B cell (primary cell): Measurements from ENCODE around the gene TNFRSF25. TPM values are rescaled to one million over a fixed set of nuclear protein-coding genes. Genes with fewer than 3 reads are reported as not detected.

Experiments
- ATAC-seq: fragments of 200-7000 bp; cut with Tn5 transposase; one replicate; pipeline ENCODE4 v1.10.0; 2021; ENCODE audit warnings: low read depth, mild to moderate bottlenecking, moderate number of reproducible peaks, moderate library complexity
- CTCF ChIA-PET: fragments of 350-600 bp; sonication (Branson Sonifier 250); formaldehyde crosslinking; loops from one replicate; lab custom pipeline; 2021; ENCODE audit warnings: antibody characterized with exemption, inconsistent platforms; lab: Charles Lee
- POLR2A ChIA-PET: fragments of 350-600 bp; sonication (Branson Sonifier 250); formaldehyde crosslinking; loops from one replicate; lab custom pipeline; 2021; ENCODE audit warnings: antibody characterized with exemption; lab: Charles Lee
- DNase-seq: peaks from one replicate; pipeline ENCODE4 v3.0.0; 2013
- H2AFZ ChIP-seq: 2 replicates; pipeline ENCODE4 v1.6.1; 2012; ENCODE audit warnings: mild to moderate bottlenecking, low read depth, low read length; ENCODE audit not compliant: insufficient read depth, poor library complexity, severe bottlenecking
- H3K27ac ChIP-seq, 2 donors: 1 replicate in 1 of 2; 2 replicates in 1 of 2; pipeline ENCODE4 v1.5.1; 2012 to 2013; ENCODE audit warnings: low read length in 2 of 2, mild to moderate bottlenecking in 2 of 2, moderate library complexity in 1 of 2
- H3K27me3 ChIP-seq, 4 experiments: fragments of 200-600 bp in 1 of 4; sonication (generic) in 1 of 4; replicated peaks in 1 of 4; 1 replicate in 2 of 4; 2 replicates in 2 of 4; pipeline versions ENCODE4 v1.6.1 to v1.7.0; 2013 to 2016; ENCODE audit warnings: low read length in 3 of 4, mild to moderate bottlenecking in 2 of 4, mixed read lengths in 1 of 4, moderate library complexity in 1 of 4; ENCODE audit not compliant: insufficient read depth in 4 of 4, control insufficient read depth in 3 of 4; ENCODE audit errors: control extremely low read depth in 1 of 4
- H3K36me3 ChIP-seq, 2 experiments: replicated peaks in 1 of 2; 1 replicate in 1 of 2; 2 replicates in 1 of 2; pipeline versions ENCODE4 v1.6.1 to v1.7.1; 2013; ENCODE audit warnings: low read length in 1 of 2; ENCODE audit not compliant: insufficient read depth in 2 of 2, control insufficient read depth in 1 of 2; ENCODE audit errors: control extremely low read depth in 1 of 2, extremely low read depth in 1 of 2
- H3K4me1 ChIP-seq, 2 donors: fragments of 200-600 bp in 1 of 2; sonication (generic) in 1 of 2; 1 replicate in 1 of 2; 2 replicates in 1 of 2; pipeline versions ENCODE4 v1.5.1 to v1.6.1; 2013 to 2017; ENCODE audit warnings: low read length in 2 of 2; ENCODE audit not compliant: control insufficient read depth in 2 of 2, insufficient read depth in 2 of 2
- H3K4me2 ChIP-seq: replicated peaks from 2 replicates; pipeline ENCODE3; 2012; ENCODE audit warnings: mild to moderate bottlenecking, low read depth, low read length; ENCODE audit not compliant: poor library complexity, severe bottlenecking
- H3K4me3 ChIP-seq, 5 experiments: fragments of 200-600 bp in 1 of 5; sonication (generic) in 1 of 5; 1 replicate in 3 of 5; 2 replicates in 2 of 5; pipeline versions ENCODE4 v1.5.1 to v1.7.0; 2011 to 2016; ENCODE audit warnings: low read length in 4 of 5, mild to moderate bottlenecking in 4 of 5, low read depth in 2 of 5, control low read depth in 1 of 5, moderate library complexity in 1 of 5; ENCODE audit not compliant: insufficient read depth in 1 of 5; ENCODE audit errors: control extremely low read depth in 1 of 5, extremely low read depth in 1 of 5
- H3K79me2 ChIP-seq: fragments of 200-600 bp; sonication (generic); one replicate; pipeline ENCODE4 v1.6.0; 2016; ENCODE audit warnings: low read length; ENCODE audit not compliant: control insufficient read depth, insufficient read depth
- H3K9ac ChIP-seq: fragments of 200-600 bp; sonication (generic); 2 replicates; pipeline ENCODE4 v1.6.1; 2017; ENCODE audit warnings: mild to moderate bottlenecking, low read length, moderate library complexity
- H3K9me3 ChIP-seq, 3 donors: one replicate each; pipeline versions ENCODE4 v1.6.1 to v1.7.1; 2013; ENCODE audit warnings: low read length in 2 of 3; ENCODE audit not compliant: control insufficient read depth in 2 of 3, insufficient read depth in 1 of 3; ENCODE audit errors: control extremely low read depth in 1 of 3
- H4K20me1 ChIP-seq: 2 replicates; pipeline ENCODE4 v1.6.0; 2012; ENCODE audit warnings: mild to moderate bottlenecking, low read length; ENCODE audit not compliant: insufficient read depth, control insufficient read depth, poor library complexity, severe bottlenecking
- H3K27ac Mint-ChIP-seq: one replicate; pipeline ENCODE4 v1.8.0; 2021; ENCODE audit warnings: mixed read lengths
- H3K27me3 Mint-ChIP-seq: one replicate; pipeline ENCODE4 v1.8.0; 2021; ENCODE audit warnings: mixed read lengths
- H3K4me1 Mint-ChIP-seq: one replicate; pipeline ENCODE4 v1.8.0; 2021; ENCODE audit warnings: mixed read lengths
- H3K4me3 Mint-ChIP-seq: one replicate; pipeline ENCODE4 v1.8.0; 2021; ENCODE audit warnings: mixed read lengths
- H3K9me3 Mint-ChIP-seq: one replicate; pipeline ENCODE4 v1.8.0; 2022; ENCODE audit warnings: mixed read lengths; ENCODE audit not compliant: insufficient read depth
- EZH2 ChIP-seq: IDR thresholded peaks from 2 replicates; pipeline ENCODE4 v1.6.1; 2012; ENCODE audit warnings: borderline replicate concordance, low read depth, mild to moderate bottlenecking, moderate library complexity, low read length; ENCODE audit not compliant: insufficient read depth, poor library complexity, severe bottlenecking
- WGBS: methylation state at CpG from one replicate; pipeline ENCODE4 v1.1.5; 2013; ENCODE audit warnings: missing lambda C conversion rate; ENCODE audit not compliant: insufficient coverage; 5-methylcytosine and 5-hydroxymethylcytosine counted together
- intact Hi-C: fragments of 100-400 bp; cut with micrococcal nuclease; formaldehyde crosslinking; loops from one replicate; pipeline ENCODE4 v1.10.0; 2022
- polyA plus RNA-seq: library from polyadenylated mRNA; depleted of rRNA; stranded (reverse); fragments of >200 nt; gene quantifications from 2 replicates; pipeline ENCODE4 v1.2.3, GENCODE V29; 2012
- total RNA-seq, 2 donors: library from RNA; stranded (reverse); fragments of 120-200 nt in 1 of 2; gene quantifications; 1 replicate in 1 of 2; 2 replicates in 1 of 2; pipeline versions ENCODE4 v1.2.3 to v1.2.4, GENCODE V29; 2013 to 2022
- TF ChIP-seq, protein P1 (sequence below): fragments of 200-600 bp; IDR thresholded peaks from one replicate; pipeline ENCODE4 v1.8.0; 2022; ENCODE audit warnings: antibody characterized with exemption, mild to moderate bottlenecking

TNFRSF25 gene
- total and polyA plus RNA-seq, 2 donors (not counting 1 experiment from before 2014, with no cell fraction given): 2.6 to 7.1 TPM

- H3K4me1 Mint-ChIP-seq: peaks cover 13% of the 10 kb centered on the region
- Histone ChIP-seq H3K79me2 (no peaks in the 10 kb centered on the region), H3K4me3 (no peak overlapping the region), H3K27ac (no peak overlapping the region), H3K9ac (no peak overlapping the region), H3K27me3 (peaks cover 0 to 43% (median 12%) of the 10 kb centered on the region in 4 experiments), H3K4me1 (peaks cover 13 to 17% of the 10 kb centered on the region in 2 donors), H3K9me3 (no peaks in the 10 kb centered on the region), H4K20me1 (no peaks in the 10 kb centered on the region), H2AFZ (no peak overlapping the region), H3K36me3 (no peaks in the 10 kb centered on the region), H3K4me2 (no peak overlapping the region)
- no peak for ATAC-seq
- 93% methylated on average over 22 of the region's 27 CpGs for WGBS
- intact Hi-C loops: no loop called here
- peaks cover 36% of the 10 kb centered on the region for H3K27me3 Mint-ChIP-seq
- ChIA-PET CTCF (no interaction called here), POLR2A (no interaction called here)
- no peak overlapping the region for H3K27ac Mint-ChIP-seq
- no peaks in the 10 kb centered on the region for H3K9me3 Mint-ChIP-seq
- no peak for DNase-seq
- H3K4me3 Mint-ChIP-seq: no peak overlapping the region
- TF ChIP-seq EZH2: no peak
- TF ChIP-seq, protein P1, sequence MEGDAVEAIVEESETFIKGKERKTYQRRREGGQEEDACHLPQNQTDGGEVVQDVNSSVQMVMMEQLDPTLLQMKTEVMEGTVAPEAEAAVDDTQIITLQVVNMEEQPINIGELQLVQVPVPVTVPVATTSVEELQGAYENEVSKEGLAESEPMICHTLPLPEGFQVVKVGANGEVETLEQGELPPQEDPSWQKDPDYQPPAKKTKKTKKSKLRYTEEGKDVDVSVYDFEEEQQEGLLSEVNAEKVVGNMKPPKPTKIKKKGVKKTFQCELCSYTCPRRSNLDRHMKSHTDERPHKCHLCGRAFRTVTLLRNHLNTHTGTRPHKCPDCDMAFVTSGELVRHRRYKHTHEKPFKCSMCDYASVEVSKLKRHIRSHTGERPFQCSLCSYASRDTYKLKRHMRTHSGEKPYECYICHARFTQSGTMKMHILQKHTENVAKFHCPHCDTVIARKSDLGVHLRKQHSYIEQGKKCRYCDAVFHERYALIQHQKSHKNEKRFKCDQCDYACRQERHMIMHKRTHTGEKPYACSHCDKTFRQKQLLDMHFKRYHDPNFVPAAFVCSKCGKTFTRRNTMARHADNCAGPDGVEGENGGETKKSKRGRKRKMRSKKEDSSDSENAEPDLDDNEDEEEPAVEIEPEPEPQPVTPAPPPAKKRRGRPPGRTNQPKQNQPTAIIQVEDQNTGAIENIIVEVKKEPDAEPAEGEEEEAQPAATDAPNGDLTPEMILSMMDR: no peak
These were observed 34.7 kb upstream of the TNFRSF25 start for GRCh38 chr1:6500544-6501278.

DNA sequence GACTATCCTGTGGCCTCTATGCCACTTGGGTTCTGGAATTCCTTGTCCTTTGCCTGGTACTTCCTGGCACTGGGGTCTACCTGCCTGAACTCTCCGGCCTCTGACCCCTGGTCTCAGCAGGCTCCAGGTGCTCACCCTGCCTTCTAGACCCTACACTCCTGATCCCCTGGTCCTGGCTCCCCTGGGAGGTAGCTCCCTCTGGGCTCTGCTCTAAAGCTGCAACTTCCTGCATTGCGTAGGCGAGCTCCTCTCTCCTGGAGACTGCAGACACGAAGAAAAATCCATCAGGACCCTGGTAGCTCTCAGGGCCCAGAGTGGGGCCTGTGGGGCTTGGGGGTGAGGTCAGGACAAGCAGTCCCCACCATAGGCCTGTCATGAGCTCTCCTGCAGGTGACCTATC lies 33.3 kb upstream of the TNFRSF25 start:
- peaks cover 13% of the 10 kb centered on the region for H3K4me1 Mint-ChIP-seq

More for the DNA sequence above, 33.3 kb upstream of the TNFRSF25 start:
- Histone ChIP-seq H3K9ac (no peak overlapping the region), H3K4me1 (peaks cover 13 to 17% of the 10 kb centered on the region in 2 donors), H3K27ac (no peak overlapping the region), H4K20me1 (no peaks in the 10 kb centered on the region), H3K4me2 (no peak overlapping the region), H3K36me3 (no peaks in the 10 kb centered on the region), H2AFZ (no peak overlapping the region), H3K4me3 (no peak overlapping the region), H3K79me2 (no peaks in the 10 kb centered on the region), H3K27me3 (peaks cover 0 to 46% (median 12%) of the 10 kb centered on the region in 4 experiments), H3K9me3 (no peaks in the 10 kb centered on the region)
- CTCF ChIA-PET: interaction anchor here (0.9 to 1.4 kb wide), 3 partner anchors 8 to 13 kb away, joined by 3 to 4 read pairs (median 4); partner anchors contain the start of gene PLEKHG5
- TF ChIP-seq, protein P1: no peak
- H3K27me3 Mint-ChIP-seq: peaks cover 34% of the 10 kb centered on the region
- no peaks in the 10 kb centered on the region for H3K9me3 Mint-ChIP-seq
- ATAC-seq (no peak), DNase-seq (no peak)
- intact Hi-C loops: no loop called here
- no peak overlapping the region for H3K27ac Mint-ChIP-seq
- WGBS: 91% methylated on average over 1 of the region's 4 CpGs
- peak overlapping the region; percentile 29 for H3K4me3 Mint-ChIP-seq
- POLR2A ChIA-PET: no interaction called here
